CD1c-positive myeloid dendritic cell (primary cell): ENCODE measurements around the gene SIVA1.
"Not testable (repeated sequence)": the region's sequence is repeated elsewhere in the genome, so short reads cannot be mapped to it uniquely, and the experiment has no call there.

Source experiments
- DNase-seq: peaks from one replicate; pipeline ENCODE4 v3.0.0-alpha.2; 2016; ENCODE audit errors: extremely low spot score

The SIVA1 gene

DNA sequence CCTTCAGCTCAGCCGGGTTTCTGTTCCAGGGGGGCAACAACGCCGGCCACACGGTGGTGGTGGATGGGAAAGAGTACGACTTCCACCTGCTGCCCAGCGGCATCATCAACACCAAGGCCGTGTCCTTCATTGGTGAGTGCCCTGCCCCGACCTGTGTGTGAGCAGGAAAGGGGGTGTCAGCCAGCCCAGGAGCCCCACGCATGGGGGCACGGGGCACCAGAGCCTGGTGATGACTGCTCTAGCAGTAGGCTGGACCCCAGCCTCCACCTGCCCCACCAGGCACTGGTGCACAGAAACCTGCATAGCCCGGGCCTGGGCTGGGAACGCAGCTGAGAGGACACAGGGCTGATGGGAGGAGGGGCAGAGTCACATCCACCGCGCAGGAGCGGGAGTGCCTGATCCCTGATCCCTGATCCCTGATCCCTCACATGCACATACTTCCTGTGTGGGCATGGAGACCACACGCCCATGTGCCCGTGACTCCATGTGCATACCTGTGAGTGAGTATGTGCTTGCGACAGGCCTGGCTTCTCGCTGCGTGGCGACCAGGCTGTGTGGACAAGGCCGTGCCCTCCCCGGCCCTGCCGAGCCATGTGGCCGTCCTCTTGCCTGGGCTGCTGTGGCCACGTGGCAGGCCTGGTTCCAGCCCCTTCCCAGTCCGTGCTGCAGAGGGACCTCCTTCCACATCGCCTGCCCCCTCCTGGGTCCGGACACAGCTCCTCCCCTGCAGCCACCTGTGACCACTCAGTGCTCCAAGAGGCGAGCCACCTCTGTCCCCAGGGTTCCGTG, 17.8 kb upstream of the SIVA1 start:
- no peak for DNase-seq

DNA sequence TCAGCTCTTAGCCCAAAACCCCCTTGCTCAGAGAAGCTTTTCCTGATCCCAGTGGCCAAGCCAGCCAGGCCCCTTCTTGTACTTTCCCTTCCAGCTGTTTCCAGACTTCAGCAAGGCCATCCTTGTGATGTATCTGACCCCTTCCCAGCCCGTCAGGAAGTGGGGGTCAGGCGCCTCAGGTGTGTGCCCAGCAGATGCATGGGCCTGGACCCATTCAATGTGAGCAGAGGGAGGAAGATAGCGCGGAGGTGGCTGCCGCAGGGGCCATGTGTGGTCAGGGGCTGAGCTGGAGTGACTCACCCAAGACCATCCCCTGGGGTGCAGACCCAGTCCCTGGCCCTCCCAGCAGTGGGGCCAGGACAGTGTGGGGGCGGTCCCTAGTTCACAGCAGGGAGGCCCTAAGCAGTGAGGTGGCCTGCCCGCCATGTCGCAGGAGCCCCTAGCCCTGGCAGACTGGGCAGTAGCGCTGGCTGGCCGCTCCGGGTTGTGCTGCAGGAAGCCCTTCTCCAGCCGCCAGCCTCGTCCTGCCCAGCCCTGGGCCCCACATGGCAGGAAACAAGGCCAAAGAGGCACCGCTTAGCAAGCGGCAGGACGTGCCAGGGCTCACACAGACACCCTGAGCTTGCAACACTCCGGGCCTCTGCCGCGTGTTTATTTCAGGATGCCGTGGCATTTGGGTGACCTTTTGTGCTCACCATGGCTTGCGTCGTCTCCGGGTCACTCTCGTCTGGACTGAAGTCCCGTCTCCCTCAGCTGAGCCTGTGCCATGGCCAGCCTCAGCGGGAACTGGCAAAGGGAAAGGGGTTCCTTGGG, 16.9 kb upstream of the SIVA1 start:
- peak; percentile 29 for DNase-seq

DNA sequence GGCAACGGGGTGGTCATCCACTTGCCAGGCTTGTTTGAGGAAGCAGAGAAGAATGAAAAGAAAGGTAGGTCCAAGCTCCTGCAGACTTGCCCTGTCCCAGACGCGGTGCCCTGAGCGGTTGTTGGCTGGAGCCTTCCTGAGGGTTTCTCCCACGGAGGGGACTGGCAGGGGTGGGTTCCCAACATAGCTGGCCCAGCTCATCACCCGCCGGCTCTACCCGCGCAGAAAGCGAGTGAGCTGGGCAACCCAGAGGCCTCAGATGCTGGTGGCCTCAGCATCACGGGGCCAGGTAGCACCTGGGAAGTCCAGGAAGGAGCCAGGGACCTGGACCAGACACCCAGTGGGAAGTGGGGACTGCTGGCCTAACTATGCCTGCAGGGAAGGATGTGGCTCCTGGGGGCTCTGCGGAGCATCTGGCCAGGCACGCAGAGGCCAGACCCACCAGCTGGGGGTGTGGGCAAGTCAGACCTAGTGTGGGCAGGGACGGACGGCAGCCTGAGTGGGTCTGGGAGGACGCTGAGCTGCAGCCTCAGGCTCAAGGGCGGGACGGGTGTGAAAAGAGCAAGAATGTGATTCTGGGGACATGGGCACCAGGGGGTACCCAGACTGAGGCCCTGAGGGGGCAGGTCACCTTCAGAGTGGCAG, 14.4 kb upstream of the SIVA1 start:
- DNase-seq: no peak

DNA sequence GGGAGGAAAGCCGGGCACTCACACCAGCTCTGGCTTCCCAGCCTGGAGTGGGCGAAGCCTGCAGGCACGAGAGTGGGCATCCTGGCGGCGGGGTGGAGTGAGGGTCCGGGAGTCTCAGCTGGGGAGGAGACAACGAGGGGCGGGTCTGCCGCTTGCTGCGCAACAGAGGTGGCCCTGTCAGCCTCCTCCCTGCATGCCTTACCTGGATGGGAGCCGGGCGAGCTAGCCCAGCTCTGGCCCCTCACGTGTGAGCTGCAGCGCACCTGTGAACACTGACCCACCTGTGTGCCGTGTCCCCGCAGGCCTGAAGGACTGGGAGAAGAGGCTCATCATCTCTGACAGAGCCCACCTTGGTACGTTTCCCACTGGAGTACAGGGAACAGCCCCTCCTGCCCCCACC, 13.9 kb upstream of the SIVA1 start:
- DNase-seq: no peak

DNA sequence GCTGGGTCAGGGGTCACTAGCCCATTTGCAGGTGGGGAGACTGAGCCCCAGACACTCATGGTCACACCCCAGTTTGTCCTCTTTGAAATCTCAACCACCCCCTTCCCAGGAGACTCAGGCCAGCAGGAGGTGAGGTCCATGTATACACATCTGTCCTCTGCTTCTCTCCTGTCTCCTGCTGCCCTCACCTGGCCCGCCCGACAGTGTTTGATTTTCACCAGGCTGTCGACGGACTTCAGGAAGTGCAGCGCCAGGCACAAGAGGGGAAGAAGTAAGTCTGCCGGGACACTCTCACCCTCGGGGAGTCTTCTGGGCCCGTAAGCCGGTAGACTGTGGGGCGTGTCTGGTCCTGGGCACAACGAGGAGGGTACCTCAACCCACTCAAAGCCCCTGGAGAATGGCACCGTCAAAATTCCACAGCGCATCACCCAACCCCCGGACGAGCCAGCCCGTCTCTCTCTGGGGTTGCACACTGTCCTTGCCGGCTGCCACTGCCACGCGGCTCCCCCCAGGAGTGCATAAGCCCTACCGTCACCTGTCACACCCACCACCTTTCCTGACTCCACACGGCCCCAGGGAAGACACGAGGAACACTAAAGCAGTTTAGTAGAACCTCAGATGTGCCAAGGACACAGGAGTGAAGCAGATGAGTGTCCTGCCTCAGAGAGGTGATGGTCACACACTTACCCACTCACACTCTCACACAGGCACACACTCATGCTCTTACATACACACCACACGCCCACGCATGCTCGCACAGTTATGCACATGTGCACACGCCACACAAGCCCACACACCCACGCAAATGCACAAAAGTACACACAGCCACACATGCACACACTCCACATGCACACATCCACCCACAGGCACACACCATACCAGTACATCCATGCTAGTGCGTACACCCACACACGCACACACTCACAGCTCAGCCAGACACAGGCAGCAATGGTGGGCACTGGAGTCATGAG, 13.1 kb upstream of the SIVA1 start:
- no peak for DNase-seq

DNA sequence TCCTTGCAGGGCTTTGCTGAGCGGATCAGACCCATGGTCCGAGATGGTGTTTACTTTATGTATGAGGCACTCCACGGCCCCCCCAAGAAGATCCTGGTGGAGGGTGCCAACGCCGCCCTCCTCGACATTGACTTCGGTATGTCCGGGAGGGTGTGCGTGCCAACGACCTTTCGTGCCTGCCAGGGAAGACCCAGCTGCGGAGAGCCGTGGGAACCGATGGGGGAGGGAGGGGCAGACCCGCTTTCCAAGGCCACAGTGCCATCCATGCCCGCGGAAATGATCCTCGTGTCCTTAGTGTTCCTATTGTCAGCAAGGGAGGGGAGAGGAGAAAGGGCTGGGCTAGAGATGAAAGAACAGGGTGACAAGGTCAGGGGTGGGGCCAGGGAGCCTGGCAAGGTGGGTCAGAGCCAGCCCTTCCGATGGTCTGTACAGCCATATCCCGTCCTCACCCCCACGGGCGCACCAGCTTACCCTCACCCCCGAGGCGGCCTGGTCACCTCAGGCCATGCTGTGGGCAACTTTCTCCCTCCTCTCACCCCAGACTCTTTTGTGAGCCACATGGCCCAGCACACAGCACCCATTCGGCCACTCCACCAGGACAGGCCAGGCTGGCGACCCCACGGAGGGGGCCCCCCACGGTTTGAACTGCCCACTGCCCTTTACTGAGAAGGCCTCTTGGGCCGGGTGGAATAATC, 11.7 kb upstream of the SIVA1 start:
- DNase-seq: no peak

DNA sequence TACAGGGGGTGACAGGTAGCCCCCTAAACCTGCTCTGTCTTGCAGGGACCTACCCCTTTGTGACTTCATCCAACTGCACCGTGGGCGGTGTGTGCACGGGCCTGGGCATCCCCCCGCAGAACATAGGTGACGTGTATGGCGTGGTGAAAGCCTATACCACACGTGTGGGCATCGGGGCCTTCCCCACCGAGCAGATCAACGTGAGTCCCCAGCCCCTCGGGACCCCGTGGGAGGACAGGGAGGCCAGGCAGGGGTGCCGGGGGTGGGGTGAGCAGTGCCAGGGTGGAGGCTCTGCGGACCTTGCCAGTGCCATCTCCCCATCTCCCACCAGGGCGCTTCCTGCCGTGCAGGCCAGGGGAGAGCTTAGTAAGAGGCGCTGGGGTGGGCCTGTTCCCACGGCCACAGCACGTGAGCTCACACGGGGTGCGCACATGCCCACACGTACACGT, 11.1 kb upstream of the SIVA1 start:
- no peak for DNase-seq

DNA sequence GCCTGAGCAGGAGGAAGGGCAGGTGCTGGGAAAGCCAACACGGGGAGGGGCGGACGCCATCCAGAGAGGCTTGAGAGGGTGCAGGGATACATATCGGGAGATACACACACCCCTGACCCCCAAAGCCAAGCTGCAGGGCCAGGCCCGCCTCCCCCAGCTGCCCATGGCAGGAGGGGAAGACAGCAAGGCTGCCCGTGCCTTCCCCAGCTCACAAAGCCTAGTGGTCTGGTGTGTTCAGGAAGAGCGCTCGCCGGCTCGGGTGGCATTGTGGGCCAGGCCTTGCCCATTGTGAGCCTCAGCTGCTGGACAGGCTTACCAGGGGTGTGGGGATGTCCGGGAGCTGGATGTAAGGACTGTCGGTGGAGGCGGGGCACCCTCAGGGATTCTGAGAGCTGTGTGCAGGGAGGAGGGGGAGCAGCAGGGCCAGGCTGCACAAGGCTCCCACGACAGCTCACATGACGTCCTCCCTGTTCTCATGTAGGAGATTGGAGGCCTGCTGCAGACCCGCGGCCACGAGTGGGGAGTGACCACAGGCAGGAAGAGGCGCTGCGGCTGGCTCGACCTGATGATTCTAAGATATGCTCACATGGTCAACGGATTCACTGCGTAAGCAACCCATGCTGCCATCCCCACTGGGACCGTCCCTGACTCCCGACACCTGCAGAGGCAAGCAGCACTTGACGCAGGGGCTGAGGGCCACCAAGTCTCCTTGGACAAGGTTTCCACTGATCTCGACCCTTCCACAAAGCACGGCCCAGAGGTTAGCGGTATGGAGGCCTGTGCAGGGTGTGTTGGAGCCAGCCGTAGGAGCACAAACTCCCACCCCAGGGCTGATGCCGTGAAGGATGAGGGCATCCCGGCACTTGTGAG, 10.1 kb upstream of the SIVA1 start:
- DNase-seq: no peak

DNA sequence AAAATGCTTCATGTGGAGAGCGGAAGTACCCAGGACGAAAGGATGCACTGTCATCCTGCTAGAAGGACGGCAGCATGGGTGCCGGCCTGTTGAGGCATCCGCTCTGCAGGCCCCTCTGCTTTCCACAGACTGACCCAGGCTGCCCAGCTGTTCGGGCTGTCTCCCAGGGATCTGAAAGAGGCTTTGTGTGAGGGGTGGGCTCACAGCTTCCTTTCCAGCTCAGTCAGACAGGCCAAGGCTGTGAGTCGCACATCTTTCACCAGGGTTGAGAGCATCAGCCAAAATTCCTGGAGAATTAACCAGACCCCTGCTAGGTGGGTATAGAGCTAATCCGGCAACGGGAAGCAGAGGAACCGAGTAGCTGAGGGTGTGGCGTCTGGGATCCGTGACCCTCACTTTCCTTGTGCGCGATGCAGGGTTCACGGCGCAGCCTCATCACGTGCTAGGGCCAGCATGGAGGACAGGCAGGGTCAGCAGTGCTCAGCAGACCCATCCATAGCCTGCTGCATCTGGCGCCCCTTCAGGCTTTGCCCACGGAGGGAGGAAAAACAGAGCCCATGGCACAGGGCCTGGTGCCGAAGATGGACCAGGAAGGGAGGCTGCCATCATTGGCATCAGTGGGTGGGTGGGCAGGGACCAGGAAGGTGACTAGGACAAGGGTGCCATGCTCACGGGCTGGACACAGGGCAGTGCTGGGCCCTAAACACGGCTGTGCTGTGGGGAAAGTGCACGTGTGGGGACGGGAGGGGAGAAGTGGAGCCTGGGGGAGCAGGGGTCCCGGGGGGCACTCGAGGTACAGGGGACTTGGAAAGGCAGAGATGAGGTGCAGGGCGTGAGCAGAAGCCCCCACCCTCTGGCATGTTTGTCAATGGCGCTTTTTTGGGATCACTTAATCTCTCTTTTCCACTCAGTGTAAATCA, 9.2 kb upstream of the SIVA1 start:
- DNase-seq: no peak

DNA sequence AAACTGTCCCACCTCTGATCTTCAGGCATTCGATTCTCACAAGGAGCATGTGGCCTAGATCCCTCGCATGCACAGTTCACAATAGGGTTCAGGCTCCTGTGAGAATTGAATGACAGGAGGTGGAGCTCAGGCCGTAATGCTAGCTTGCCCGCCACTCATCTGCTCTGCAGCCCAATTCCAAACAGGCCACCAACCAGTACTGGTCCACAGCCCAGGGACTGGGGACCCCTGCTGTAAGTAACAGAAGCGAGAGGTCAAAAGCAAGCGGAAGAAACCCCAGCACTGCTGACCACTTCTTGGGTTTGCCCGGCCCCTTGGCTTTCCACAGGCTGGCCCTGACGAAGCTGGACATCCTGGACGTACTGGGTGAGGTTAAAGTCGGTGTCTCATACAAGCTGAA, 8.5 kb upstream of the SIVA1 start:
- no peak for DNase-seq

DNA sequence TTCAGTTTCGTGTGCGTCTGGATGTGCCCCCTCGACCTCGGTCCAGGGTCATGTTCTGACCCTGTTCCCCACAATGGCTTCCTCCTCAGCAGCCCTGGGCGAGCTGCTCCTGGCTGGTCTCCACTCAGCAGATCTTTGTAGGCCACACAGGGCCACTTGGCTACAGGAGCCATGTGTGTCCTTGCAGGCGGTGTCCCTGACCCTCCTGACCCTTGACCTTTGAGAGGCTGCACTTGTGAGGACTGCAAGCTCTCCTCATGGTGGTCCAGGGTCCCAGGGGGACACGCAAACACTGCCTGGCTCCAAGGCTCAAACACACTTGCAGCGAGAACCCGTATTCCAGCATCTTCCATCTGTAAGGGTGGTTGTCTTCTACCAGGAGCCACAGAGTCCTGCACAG, 7.5 kb upstream of the SIVA1 start:
- no peak for DNase-seq

DNA sequence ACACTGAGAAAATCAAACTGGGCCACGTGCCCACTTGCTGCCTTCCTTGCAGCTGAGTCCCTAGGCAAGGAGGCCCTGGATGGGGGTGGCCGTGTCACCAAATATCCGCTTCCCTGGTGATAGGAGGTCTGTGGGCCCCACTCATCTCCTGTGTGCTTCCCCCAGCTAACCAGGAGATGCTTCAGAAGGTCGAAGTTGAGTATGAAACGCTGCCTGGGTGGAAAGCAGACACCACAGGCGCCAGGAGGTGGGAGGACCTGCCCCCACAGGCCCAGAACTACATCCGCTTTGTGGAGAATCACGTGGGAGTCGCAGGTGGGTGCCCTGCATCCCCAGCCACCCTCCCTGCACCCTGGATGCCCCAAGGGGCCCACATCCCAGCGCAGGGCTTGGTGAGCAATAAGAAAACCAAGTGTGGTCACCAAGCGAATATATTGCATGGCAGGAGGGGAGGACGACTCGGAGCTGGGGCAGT, 6.8 kb upstream of the SIVA1 start:
- DNase-seq: no peak

DNA sequence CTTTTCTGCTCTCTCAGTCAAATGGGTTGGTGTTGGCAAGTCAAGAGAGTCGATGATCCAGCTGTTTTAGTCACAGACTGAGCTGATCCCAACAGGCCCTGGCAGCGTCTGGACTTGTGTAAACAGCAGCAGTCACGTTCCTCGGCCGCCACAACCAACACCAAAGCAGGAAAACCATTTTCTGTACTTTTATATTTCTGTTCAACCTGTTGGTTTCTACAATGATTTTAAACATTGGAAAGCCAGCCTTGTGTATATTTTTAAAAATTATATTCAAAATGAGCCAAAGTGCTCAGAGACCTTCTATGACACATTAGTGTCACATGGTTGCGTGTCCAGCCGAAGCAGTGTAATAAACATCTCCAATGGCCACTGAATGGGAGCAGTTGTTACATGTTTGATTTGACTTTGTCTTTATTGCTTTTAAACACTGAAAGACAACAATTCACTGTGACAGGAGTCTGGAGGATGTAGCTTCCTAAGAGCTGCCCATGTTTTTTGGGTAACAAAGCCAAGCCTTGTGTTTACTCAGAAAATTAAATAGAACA, 5.9 kb upstream of the SIVA1 start:
- no peak for DNase-seq

DNA sequence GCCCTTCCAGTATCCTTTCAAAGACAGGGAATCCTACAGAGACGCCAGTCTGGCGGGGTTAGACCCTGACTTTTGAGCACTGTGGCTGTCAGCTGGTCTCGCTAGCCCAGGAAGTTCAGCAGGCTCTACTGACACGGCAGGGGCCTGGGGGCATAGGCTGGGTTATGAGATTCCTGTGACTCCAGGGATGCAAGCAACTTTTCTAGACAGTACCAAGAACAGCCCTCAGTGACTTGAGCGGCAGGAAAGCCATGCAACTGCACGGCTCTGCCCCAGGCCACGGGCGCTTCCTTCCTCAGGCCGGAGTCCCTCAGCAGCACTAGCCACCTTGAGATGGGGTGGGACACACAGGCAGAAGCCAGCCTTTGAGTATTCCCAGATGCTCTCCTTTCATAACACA, 5.1 kb upstream of the SIVA1 start:
- no peak for DNase-seq

DNA sequence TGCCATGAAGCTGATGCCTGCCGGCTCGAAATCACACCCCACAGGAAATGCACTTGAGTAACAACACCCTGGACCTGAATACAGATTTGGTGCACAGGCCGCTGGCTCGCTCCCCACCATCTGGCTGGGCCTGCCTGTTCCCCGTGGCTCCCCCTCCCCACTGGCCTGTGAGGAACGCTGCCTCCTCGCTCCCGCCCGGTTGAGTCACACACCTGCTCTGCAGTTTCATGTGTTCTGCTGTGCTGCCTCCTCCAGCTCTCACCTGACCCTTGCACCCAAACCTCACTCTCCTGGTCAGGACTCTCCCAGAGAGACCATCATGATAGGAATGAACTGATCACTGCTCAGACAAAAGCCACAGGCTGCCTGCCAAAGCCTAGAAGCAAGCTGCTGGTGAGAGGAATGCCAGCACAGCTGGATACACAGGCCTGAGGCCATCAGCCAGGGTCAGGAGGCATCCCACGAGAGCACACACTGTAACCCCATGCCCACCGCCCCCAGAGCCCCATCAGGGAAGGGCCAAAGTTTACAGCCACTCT, 3.8 kb upstream of the SIVA1 start:
- no peak for DNase-seq

DNA sequence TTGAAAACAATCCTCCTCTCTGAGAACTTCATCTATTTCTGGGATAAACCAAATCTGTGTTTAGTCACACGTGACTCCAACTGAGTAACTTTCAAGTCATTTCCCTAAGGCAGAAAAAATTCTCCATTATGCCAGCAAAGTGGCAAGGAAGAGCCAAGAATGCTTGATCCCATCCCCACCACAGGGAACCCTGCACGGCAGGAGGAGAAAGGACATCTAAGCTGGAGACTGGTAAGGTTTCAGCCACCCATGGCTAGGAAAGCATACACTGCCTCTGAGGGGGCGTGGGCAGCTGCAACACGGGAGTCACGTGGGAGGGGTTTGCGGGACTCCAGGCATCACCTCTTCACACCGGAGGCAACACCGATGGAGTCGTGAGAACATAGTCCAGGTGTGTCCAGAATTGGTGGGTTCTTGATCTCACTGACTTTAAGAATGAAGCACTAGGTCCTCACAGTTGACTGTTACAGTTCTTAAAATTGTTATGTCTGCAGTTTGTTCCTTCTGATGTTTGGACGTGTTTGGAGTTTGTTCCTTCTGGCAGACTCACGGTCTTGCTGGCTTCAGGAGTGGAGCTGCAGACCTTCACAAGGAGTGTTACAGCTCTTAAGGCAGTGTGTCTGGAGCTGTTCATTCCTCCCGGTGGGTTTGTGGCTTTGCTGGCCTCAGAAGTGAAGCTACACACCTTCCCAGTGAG, 2.7 kb upstream of the SIVA1 start:
- DNase-seq: no peak

DNA sequence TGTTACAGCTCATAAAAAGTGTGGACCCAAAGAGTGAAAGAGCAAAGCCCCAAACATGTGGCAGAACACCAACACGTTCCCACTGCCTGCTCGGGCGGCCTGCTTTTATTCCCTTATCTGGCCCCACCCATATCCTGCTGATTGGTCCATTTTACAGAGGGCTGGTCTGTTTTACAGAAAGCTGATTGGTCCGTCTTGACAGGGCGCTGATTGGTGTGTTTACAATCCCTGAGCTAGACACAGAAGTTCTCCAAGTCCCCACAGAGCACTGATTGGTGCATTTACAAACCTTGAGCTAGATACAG, 2.2 kb upstream of the SIVA1 start:
- not testable (repeated sequence) for DNase-seq
